NCI-H1092 (cell line): ENCODE measurements around the gene BRIP1.
"Not testable (repeated sequence)": the region's sequence is repeated elsewhere in the genome, so short reads cannot be mapped to it uniquely, and the experiment has no call there.

Source experiments
- DNase-seq: peaks from one replicate; lab custom pipeline; 2025; lab: John Stamatoyannopoulos, UW

The BRIP1 gene

DNA sequence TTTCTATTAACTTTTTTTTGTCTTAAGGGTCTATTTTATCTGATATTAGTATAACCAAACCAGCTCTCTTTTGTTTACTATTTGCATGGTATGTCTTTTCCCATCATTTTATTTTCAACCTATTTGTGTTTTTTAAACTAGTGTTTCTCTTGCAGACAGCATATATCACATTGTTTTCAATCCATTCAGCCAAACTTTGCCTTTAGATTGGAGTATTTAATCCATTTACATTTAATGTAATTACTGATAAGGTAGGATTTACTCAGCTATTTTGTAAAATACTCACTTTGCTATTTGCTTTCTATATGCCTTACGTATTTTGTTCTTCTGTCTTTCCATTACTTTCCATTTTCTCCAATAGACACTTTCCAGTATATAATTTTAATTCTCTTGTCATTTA, 164.3 kb downstream of the BRIP1 start:
- DNase-seq = no peak

DNA sequence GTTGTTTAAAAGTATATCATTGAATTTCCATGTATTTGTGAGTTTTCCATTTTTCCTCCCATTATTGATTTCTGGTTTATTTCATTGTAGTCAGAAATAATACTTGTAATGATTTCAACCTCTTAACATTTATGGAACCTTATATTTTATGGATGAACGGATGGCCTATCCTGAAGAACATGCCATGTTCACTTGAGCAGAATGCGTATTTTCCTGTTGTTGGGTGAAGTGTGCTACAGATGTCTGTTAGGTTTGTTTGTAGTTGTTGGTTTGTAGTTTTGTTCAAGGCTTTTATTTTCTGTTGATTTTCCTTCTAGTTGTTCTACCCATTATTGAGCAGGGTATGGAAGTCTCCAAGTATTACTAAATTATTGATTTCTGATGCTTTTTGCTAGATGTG, 165.1 kb downstream of the BRIP1 start:
- no peak for DNase-seq

DNA sequence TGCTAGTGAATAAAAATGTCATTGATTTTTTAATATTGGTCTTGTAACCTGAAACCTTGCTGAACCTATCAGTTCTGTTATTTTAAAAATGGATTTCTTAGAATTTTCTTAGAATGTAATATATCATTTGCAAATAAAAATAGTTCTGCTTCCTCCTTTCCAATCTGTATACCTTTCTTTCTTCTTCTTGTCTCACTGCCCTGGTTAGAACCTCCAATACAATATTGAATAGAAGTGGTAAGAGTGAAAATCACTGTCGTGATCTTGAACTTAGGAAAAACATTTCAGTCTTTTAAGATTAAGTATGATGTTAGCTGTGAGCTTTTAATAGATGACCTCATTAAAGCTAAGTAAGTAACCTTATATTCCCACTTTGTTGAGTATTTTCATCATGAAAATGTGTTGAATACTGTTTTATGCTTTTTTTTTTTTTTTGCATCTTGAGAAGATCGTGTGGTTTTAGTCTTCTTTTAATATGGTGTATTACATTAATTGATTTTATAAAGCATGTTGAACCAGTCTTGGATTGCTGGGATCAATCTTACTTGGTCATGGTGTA, 167.5 kb downstream of the BRIP1 start:
- DNase-seq = no peak

DNA sequence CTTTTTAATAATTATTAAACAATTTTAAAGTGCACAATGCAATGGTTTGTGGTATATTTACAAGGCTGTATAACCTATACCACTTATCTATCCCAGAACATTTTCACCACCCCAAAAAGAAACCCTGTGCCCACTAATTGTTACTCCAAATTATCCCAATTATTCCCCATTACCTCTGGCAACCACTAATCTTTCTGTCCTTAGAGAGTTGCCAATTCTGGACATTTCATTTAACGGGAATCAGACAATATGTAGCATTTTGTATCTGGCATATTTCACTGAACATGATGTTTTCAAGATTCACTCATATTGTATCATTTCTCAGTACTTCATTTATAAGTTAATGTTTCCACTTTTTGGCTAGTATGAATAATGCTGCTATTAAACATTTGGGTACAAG, 169.2 kb downstream of the BRIP1 start:
- no peak for DNase-seq

DNA sequence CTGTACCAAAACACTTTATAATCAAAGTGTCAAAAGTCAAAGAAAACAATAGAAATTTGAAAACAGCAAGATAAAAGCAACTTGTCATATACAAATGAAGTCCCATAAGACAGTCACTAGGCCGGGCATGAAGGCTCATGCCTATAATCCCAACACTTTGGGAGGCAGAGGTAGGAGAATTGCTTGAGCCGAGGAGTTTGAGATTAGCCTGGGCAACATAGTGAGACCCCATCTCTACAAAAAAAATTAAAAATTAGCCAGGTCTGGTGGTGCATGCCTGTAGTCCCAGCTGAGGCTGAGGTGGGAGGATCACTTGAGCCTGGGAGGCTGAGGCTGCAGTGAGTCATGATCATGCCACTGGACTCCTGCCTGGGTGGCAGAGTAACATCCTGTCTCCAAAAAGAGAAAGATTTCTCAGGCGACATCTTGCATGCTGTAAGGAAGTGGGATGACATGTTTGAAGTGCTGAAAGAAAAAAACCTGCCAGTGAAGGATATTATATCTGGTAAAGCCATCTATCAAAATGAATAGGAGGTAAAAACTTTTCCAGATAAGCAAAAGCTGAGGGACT, 173.6 kb downstream of the BRIP1 start:
- DNase-seq = no peak

DNA sequence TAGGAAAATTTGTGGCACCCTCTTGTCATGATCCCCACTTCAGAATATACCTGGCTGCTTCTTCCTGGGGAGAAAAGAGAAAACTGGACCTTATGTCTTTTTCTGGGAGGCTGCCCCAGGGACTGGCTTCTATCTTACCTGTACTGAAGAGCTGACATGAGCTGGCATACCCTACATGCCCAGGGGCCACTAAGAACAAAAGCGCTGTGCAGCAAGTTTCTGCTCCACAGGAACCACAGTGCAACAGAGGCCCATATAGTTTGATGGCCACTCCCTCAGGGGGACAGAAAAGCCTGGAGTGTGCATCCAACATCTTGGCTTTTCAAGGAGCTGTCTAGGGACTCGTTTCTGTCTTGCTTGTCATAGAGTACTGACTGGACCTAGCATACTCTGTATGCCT, 175.6 kb downstream of the BRIP1 start:
- no peak for DNase-seq

DNA sequence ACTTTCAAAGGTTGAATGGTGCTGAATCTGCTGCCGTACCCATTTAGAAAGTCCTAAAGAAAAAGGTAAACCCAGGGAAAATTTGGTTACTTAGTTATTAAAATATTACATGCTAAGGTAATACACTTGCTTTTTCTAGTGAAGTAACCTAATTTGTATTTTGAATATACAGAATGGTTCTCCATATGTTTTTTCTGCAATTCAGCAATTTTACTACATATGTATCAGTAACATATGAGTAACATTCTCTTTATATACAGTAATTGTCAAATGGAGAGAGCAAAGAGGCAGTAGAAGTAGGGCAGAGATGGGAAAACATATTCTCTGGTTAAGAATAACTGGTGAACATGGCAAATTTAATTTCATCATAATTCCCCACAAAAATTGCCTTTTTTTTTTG, 177.2 kb downstream of the BRIP1 start:
- DNase-seq = no peak

DNA sequence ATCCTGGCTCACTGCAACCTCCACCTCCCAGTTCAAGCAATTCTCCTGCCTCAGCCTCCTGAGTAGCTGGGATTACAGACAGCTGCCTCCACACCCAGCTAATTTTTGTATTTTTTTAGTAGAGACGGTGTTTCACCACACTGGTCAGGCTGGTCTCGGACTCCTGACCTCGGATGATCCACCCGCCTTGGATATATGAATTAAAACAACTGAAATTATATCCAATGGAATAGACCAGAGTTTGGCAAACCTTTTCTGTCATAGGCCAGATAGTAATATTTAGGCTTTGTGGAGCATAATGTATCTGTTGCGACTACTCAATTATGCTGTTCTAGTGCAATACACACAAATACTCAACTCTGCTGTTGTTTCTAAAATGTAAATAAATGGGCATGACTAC, 178.5 kb downstream of the BRIP1 start:
- no peak for DNase-seq

DNA sequence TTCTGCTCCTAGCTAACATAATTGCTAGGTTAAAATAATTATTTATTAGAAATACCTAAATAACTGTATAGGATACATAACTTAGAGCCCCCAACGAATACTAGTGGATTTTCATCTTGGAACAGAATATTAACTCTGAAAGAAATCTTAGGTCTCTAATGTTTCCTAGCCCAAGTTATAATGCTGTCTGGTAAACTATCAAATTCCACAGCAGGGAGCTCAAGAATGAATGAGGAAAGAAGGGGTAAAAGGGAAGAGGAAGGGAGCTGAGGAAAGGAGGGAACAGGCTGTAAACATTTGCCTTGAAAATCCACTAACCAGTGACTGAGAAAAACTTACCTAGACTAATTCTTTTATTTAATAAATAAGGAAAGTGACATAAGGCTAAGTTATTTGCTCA, 179.2 kb downstream of the BRIP1 start:
- DNase-seq = no peak

DNA sequence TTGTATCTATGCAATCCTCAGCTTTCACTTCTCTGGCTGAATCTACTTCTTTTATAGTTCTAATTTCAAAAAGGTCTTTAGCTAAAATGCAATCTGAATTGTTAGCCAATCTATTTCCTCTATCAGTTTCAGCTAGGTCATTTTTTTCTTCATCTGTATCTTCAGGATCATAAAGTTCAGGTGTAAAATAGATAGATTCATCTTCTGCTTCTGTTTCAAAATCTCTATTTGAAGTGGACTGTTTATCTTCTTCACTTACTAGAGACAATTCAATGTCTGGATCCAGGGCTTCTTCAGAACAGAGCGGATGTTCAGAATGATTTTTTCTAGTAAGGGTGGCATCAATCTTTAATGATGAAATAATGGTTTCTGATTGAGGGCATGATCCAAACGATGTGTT, 179.9 kb downstream of the BRIP1 start:
- DNase-seq = no peak

DNA sequence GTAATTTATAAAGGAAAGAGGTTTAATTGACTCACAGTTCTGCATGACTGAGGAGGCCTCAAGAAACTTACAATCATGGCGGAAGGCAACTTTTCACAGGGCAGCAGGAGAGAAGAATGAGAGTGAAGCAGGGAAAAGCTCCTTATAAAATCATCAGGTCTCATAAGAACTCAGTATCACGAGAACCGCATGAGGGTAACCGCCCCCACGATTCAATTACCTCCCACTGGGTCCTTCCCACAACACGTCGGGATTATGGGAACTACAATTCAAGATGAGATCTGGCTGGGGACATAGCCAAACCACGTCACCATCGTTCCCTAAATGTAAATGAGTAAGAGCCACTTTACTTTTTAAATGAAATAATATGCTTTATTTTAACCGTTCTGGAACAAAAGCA, 182.4 kb downstream of the BRIP1 start:
- no peak for DNase-seq

DNA sequence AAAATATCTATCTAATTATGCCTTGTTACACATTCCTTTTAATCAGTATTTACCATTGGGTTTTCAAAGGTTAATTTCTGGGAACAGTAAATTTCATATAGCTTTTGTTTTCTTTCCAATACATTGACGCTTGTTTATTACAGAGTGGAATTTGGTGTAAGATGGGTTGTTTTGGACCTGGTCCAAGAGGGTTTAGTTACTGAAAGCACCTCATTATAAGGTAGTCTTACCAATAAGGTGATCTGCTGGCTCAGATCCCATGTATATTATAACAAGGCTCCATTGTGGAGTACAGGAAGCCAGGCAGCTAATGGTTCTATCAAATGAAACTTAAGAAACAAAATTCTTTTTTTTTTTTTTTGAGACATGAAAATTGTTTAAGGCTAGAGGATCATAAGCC, 185.0 kb downstream of the BRIP1 start:
- DNase-seq = peak; percentile 1

DNA sequence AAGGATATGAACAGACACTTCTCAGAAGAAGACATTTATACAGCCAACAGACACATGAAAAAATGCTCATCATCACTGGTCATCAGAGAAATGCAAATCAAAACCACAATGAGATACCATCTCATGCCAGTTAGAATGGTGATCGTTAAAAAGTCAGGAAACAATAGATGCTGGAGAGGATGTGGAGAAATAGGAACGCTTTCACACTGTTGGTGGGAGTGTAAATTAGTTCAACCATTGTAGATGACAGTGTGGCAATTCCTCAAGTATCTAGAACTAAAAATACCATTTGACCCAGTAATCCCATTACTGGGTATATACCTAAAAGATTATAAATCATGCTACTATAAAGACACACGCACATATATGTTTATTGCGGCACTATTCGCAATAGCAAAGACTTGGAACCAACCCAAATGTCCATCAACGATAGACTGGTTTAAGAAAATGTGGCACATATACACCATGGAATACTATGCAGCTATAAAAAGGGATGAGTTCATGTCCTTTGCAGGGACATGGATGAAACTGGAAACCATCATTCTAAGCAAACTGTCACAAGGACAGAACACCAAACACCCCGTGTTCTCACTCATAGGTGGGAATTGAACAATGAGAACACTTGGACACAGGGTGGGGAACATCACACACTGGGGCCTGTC, 186.0 kb downstream of the BRIP1 start:
- not testable (repeated sequence) for DNase-seq

DNA sequence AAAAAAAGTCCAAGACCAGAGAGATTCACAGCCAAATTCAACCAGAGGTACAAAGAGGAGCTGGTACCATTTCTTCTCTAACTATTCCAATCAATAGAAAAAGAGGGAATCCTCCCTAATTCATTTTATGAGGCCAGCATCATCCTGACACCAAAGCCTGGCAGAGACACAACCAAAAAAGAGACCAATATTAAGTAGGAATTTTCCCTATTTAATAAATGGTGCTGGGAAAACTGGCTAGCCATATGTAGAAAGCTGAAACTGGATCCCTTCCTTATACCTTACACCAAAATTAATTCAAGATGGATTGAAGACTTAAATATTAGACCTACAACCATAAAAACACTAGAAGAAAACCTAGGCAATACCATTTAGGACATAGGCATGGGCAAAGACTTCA, 186.8 kb downstream of the BRIP1 start:
- not testable (repeated sequence) for DNase-seq

DNA sequence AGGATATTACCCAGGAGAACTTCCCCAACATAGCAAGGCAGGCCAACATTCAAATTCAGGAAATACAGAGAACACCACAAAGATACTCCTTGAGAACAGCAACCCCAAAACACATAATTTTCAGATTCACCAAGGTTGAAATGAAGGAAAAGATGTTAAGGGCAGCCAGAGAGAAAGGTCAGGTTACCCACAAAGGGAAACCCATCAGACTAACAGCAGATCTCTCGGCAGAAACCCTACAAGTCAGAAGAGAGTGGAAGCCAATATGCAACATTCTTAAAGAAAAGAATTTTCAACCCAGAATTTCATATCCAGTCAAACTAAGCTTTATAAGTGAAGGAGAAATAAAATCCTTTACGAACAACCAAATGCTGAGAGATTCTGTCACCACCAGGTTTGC, 188.7 kb downstream of the BRIP1 start:
- DNase-seq = not testable (repeated sequence)

DNA sequence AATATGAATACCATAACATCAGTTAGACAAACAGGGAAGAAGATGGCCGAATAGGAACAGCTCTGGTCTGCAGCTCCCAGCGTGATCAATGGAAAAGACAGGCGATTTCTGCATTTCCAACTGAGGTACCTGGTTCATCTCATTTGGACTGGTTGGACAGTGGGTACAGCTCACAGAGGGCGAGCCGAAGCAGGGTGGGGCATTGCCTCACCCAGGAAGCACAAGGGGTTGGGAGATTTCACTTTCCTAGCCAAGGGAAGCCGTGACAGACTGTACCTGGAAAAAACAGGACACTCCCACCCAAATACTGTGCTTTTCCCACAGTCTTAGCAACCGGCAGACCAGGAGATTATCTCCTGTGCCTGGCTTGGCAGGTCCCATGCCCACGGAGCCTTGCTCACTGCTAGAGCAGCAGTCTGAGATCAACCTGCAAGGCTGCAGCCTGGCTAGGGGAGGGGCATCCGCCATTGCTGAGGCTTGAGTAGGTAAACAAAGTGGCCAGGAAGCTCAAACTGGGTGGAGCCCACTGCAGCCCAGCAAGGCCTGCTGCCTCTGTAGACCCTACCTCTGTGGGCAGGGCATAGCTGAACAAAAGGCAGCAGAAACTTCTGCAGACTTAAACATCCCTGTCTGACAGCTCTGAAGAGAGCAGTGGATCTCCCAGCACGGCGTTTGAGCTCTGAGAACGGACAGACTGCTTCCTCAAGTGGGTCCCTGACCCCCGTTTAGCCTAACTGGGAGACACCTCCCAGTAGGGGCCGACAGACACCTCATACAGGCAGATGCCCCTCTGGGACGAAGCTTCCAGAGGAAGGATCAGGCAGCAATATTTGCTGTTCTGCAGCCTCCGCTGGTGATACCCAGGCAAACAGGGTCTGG, 190.1 kb downstream of the BRIP1 start:
- DNase-seq = not testable (repeated sequence)

DNA sequence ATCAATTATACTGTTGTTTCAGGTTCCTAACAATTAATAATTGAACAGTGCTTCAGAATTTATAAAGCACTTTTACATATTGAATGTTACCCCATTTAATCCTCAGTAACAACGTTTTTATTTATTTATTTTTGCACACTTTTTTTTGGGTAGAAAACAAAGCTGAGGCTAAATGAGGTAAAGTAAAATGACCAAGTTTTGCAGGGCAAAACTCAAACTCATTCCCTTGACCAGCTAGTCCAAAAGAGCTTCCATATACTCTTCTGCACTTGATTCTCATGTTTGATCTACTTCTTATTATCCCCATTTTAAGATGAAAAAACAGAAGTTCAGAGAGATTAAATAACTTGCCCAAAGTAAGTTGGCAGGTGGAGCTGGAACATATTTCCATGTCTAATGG, 191.2 kb downstream of the BRIP1 start:
- DNase-seq = no peak

DNA sequence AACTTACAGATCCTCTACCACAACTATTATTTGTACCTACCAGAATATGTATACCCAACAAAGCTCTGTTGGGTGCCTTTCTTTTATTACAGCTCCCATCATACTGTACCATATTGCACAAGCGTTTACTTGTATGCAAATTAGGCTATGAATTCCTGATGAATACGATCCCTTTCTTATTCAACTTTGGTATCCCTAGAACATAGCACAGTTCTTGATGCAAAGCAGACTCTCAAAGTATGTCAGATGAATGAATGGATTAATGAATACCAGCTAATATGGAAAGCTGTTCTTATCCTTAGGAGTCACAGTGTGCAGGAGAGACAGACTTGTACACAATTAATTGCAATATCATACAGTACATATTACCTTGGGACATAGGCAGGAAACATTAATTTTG, 192.6 kb downstream of the BRIP1 start:
- DNase-seq = no peak

DNA sequence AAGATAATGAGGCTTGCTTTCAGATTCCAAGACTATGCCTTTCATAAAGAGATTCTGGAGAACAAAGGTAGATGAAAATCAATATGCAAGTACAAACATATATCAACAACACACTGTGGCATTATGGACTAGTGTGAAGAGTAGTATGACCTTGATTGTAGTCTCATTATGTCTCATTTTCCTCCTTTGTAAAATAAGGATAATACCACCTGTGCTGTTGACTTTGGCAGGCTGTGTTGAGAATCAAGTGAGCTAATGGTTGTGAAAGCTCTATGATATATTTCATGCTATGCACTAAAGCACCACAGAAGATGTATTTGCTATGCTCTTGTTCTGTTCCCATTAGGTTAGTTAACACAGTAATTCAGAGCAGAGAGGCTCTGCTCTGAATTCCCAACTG, 193.8 kb downstream of the BRIP1 start:
- peak; percentile 22 for DNase-seq

DNA sequence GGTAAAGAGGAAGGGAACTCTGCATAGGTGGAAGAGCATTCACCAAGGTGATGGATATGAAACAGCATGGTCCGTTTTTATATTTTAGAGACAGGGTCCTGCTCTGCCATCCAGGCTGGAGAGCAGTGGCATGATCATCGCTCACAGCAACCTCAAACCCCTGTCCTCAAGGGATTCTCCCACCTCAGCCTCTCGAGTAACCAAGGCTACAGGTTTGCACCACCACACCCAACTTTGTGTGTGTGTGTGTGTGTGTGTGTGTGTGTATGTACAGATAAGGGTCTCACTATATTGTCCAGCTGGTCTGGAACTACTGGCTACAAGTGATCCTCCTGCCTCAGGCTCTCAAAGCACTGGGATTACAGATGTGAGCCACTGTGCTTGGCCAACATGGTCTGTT, 194.8 kb downstream of the BRIP1 start:
- DNase-seq = no peak

DNA sequence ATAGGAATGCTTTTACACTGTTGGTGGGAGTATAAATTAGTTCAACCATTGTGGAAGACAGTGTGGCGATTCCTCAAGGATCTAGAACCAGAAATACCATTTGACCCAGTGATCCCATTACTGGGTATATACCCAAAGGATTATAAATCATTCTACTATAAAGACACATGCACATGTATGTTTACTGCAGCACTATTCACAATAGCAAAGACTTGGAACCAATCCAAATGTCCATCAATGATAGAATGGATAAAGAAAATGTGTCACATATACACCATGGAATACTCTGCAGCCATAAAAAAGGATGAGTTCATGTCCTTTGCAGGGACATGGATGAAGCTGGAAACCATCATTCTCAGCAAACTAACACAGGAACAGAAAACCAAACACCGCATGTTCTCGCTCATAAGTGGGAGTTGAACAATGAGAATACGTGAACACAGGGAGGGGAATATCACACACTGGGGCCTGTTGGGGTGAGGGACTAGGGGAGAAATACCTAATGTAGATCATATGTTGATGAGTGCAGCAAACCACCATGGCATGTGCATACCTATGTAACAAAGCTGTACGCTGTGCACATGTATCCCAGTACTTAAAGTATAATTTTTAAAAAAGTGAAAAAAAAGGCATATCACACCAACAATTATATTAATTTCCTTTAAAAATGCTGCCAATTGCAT, 196.8 kb downstream of the BRIP1 start:
- DNase-seq = not testable (repeated sequence)

DNA sequence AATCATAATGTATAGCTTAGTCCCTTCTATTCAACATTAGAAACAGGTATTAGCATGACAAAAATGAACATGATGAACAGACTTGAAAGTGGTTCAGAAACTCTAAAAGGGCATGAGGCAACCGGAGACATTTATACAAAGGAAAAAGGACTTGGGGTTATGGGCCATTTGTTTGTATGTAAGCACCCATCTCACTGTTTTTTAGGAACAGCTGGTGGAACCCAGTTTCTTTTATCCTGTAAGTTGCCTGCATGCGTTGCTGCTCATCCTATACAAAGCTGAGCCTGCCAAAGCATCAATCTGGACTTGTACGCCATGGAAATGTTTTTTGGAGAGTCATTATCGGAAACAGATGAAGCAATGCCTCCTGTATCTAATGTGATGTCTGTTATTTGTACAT, 200.0 kb downstream of the BRIP1 start:
- no peak for DNase-seq
